Neural progenitor cell (in vitro differentiated cells): ENCODE results near the gene ZDHHC7. TPM values are rescaled to one million over a fixed set of nuclear protein-coding genes. Genes with fewer than 3 reads are reported as not detected.

ENCODE experiments used
- DNase-seq: peaks from one replicate; pipeline ENCODE4 v3.0.0-alpha.2; 2016; ENCODE audit warnings: low spot score
- H2AFZ ChIP-seq: fragments of 200-600 bp; sonication (generic); replicated peaks from 2 replicates; pipeline ENCODE4 v1.6.1; 2016; ENCODE audit warnings: antibody characterized with exemption
- H3F3A ChIP-seq: fragments of 200-600 bp; sonication (generic); 2 replicates; pipeline ENCODE4 v1.6.1; 2016; ENCODE audit warnings: antibody characterized with exemption, low read depth
- H3K27ac ChIP-seq: fragments of 200-600 bp; sonication (generic); 2 replicates; pipeline ENCODE4 v1.5.1; 2016; ENCODE audit warnings: mild to moderate bottlenecking
- H3K27me3 ChIP-seq: fragments of 200-600 bp; sonication (generic); 2 replicates; pipeline ENCODE4 v1.6.1; 2016; ENCODE audit warnings: mild to moderate bottlenecking, moderate library complexity
- H3K36me3 ChIP-seq: fragments of 200-600 bp; sonication (generic); 2 replicates; pipeline ENCODE4 v1.5.1; 2016
- H3K4me1 ChIP-seq: fragments of 200-600 bp; sonication (generic); 2 replicates; pipeline ENCODE4 v1.6.1; 2016; ENCODE audit warnings: mixed run types
- H3K4me2 ChIP-seq: fragments of 200-600 bp; sonication (generic); 2 replicates; pipeline ENCODE4 v1.6.1; 2016
- H3K4me3 ChIP-seq: fragments of 200-600 bp; sonication (generic); 2 replicates; pipeline ENCODE4 v1.5.1; 2016
- H3K79me2 ChIP-seq: fragments of 200-600 bp; sonication (generic); 2 replicates; pipeline ENCODE4 v1.6.1; 2016; ENCODE audit warnings: low read depth
- H3K9ac ChIP-seq: fragments of 200-600 bp; sonication (generic); 2 replicates; pipeline ENCODE4 v1.6.1; 2016
- H3K9me3 ChIP-seq: fragments of 200-600 bp; sonication (generic); 2 replicates; pipeline ENCODE4 v1.5.1; 2016; ENCODE audit warnings: low read depth
- H4K20me1 ChIP-seq: fragments of 200-600 bp; sonication (generic); 2 replicates; pipeline ENCODE4 v1.6.1; 2016; ENCODE audit warnings: low read depth
- H3K27ac Mint-ChIP-seq: 3 replicates; pipeline ENCODE4 v1.8.0; 2021; ENCODE audit warnings: mixed read lengths
- H3K27me3 Mint-ChIP-seq: 2 replicates; pipeline ENCODE4 v1.8.0; 2022; ENCODE audit warnings: low read depth, mild to moderate bottlenecking, inconsistent platforms, moderate library complexity, mixed read lengths; ENCODE audit not compliant: insufficient read depth
- H3K36me3 Mint-ChIP-seq: 3 replicates; pipeline ENCODE4 v1.8.0; 2021; ENCODE audit warnings: mixed read lengths
- H3K4me1 Mint-ChIP-seq: 3 replicates; pipeline ENCODE4 v1.8.0; 2021; ENCODE audit warnings: mixed read lengths
- H3K4me3 Mint-ChIP-seq: 3 replicates; pipeline ENCODE4 v1.8.0; 2021; ENCODE audit warnings: mild to moderate bottlenecking, moderate library complexity, mixed read lengths
- H3K9me3 Mint-ChIP-seq: 3 replicates; pipeline ENCODE4 v1.8.0; 2020; ENCODE audit warnings: mixed read lengths
- CTCF ChIP-seq: fragments of 200-600 bp; sonication (generic); IDR thresholded peaks from 2 replicates; pipeline ENCODE4 v1.5.1; 2017; ENCODE audit warnings: antibody characterized with exemption, mild to moderate bottlenecking
- EZH2 ChIP-seq: fragments of 200-600 bp; sonication (generic); IDR thresholded peaks from 2 replicates; pipeline ENCODE4 v1.6.1; 2017; ENCODE audit warnings: antibody characterized with exemption, mild to moderate bottlenecking, moderate library complexity
- EZH2phosphoT487 ChIP-seq: fragments of 200-600 bp; sonication (generic); IDR thresholded peaks from 2 replicates; pipeline ENCODE4 v1.6.1; 2017; ENCODE audit warnings: antibody characterized with exemption
- total RNA-seq: library from RNA; depleted of rRNA; stranded (reverse); fragments of >200 nt; gene quantifications from 2 replicates; pipeline ENCODE4 v1.2.3, GENCODE V29; 2015; ENCODE audit warnings: low replicate concordance

Gene ZDHHC7
- total RNA-seq, 1 donor from 2014 or later: 57.0 TPM

- Histone ChIP-seq H3K4me2 (no peak overlapping the region), H3K4me1 (no peaks in the 10 kb centered on the region), H3K27ac (no peak overlapping the region), H3K79me2 (no peaks in the 10 kb centered on the region), H3F3A (no peaks in the 10 kb centered on the region), H3K4me3 (no peak overlapping the region), H3K27me3 (no peaks in the 10 kb centered on the region), H2AFZ (no peak overlapping the region), H3K9me3 (no peaks in the 10 kb centered on the region), H3K36me3 (no peaks in the 10 kb centered on the region), H4K20me1 (no peaks in the 10 kb centered on the region), H3K9ac (no peak overlapping the region)
- Mint-ChIP-seq H3K4me1 (no peaks in the 10 kb centered on the region), H3K9me3 (no peaks in the 10 kb centered on the region), H3K4me3 (no peak overlapping the region), H3K36me3 (peaks cover 2% of the 10 kb centered on the region), H3K27me3 (peaks cover 2% of the 10 kb centered on the region), H3K27ac (no peak overlapping the region)
- TF ChIP-seq CTCF (no peak), EZH2phosphoT487 (no peak), EZH2 (no peak)
- DNase-seq: no peak
Observed at GRCh38 chr16:85047867-85048455, 36.6 kb upstream of the ZDHHC7 start.

GRCh38 chr16:85046931-85047866 lies 35.9 kb upstream of the ZDHHC7 start:
- H3K4me1 ChIP-seq: peaks cover under 1% of the 10 kb centered on the region
- Mint-ChIP-seq H3K9me3 (no peaks in the 10 kb centered on the region), H3K27me3 (peaks cover 2% of the 10 kb centered on the region), H3K4me1 (no peaks in the 10 kb centered on the region), H3K36me3 (peaks cover 2% of the 10 kb centered on the region), H3K27ac (no peak overlapping the region), H3K4me3 (no peak overlapping the region)
- H4K20me1 ChIP-seq: no peaks in the 10 kb centered on the region
- DNase-seq: no peak
- no peaks in the 10 kb centered on the region for H3F3A ChIP-seq
- H3K9me3 ChIP-seq: no peaks in the 10 kb centered on the region
- H3K4me2 ChIP-seq: no peak overlapping the region
- H3K79me2 ChIP-seq: no peaks in the 10 kb centered on the region
- no peaks in the 10 kb centered on the region for H3K36me3 ChIP-seq
- H3K27ac ChIP-seq: no peak overlapping the region
- H3K27me3 ChIP-seq: no peaks in the 10 kb centered on the region
- TF ChIP-seq CTCF: no peak
- no peak for TF ChIP-seq EZH2phosphoT487
- no peak for TF ChIP-seq EZH2
- no peak overlapping the region for H2AFZ ChIP-seq
- no peak overlapping the region for H3K4me3 ChIP-seq
- H3K9ac ChIP-seq: no peak overlapping the region

GRCh38 chr16:85046472-85046916 lies 35.2 kb upstream of the ZDHHC7 start:
- Mint-ChIP-seq H3K27ac (peak overlapping the region; percentile 3), H3K4me3 (no peak overlapping the region), H3K4me1 (peaks cover 5% of the 10 kb centered on the region), H3K9me3 (no peaks in the 10 kb centered on the region), H3K36me3 (peaks cover 2% of the 10 kb centered on the region), H3K27me3 (peaks cover 2% of the 10 kb centered on the region)
- no peak for TF ChIP-seq EZH2
- no peak for TF ChIP-seq EZH2phosphoT487
- TF ChIP-seq CTCF: no peak
- Histone ChIP-seq H3F3A (no peaks in the 10 kb centered on the region), H3K4me1 (peaks cover 6% of the 10 kb centered on the region), H4K20me1 (no peaks in the 10 kb centered on the region), H3K9ac (no peak overlapping the region), H3K4me3 (no peak overlapping the region), H3K4me2 (no peak overlapping the region), H3K79me2 (no peaks in the 10 kb centered on the region), H3K27me3 (no peaks in the 10 kb centered on the region), H3K27ac (no peak overlapping the region), H3K9me3 (no peaks in the 10 kb centered on the region), H3K36me3 (no peaks in the 10 kb centered on the region), H2AFZ (no peak overlapping the region)
- DNase-seq: no peak
